GM19238 (cell line): ENCODE data around the gene CLEC18B.
"Not testable (repeated sequence)": the region's sequence is repeated elsewhere in the genome, so short reads cannot be mapped to it uniquely, and the experiment has no call there.

ENCODE experiments used
- DNase-seq: peaks from one replicate; pipeline ENCODE4 v3.0.0; 2011; ENCODE audit warnings: low spot score; ENCODE audit not compliant: insufficient read length

Gene CLEC18B

GRCh38 chr16:74446866-74447265 lies 25.6 kb upstream of the CLEC18B start:
- no peak for DNase-seq

GRCh38 chr16:74443624-74444346 lies 22.5 kb upstream of the CLEC18B start:
- not testable (repeated sequence) for DNase-seq

GRCh38 chr16:74439685-74440084 lies 18.4 kb upstream of the CLEC18B start:
- DNase-seq = no peak

GRCh38 chr16:74438492-74438979 lies 17.3 kb upstream of the CLEC18B start:
- no peak for DNase-seq

- DNase-seq = no peak
Observed at GRCh38 chr16:74431516-74431915, 10.2 kb upstream of the CLEC18B start.

- not testable (repeated sequence) for DNase-seq
Observed at GRCh38 chr16:74430036-74430712, 8.9 kb upstream of the CLEC18B start.

- DNase-seq = not testable (repeated sequence)
Observed at GRCh38 chr16:74428493-74428892, 7.2 kb upstream of the CLEC18B start.

- DNase-seq = not testable (repeated sequence)
Observed at GRCh38 chr16:74425751-74426150, 4.5 kb upstream of the CLEC18B start.

GRCh38 chr16:74423721-74424120 lies 2.4 kb upstream of the CLEC18B start:
- not testable (repeated sequence) for DNase-seq

GRCh38 chr16:74422086-74422485 lies 808 bp upstream of the CLEC18B start:
- not testable (repeated sequence) for DNase-seq

- DNase-seq = not testable (repeated sequence)
Observed at GRCh38 chr16:74421482-74421785, 156 bp upstream of the CLEC18B start.

GRCh38 chr16:74419811-74420210 lies 1.5 kb downstream of the CLEC18B start:
- not testable (repeated sequence) for DNase-seq

GRCh38 chr16:74417897-74418296 lies 3.4 kb downstream of the CLEC18B start:
- not testable (repeated sequence) for DNase-seq

GRCh38 chr16:74413920-74414319 lies 7.4 kb downstream of the CLEC18B start:
- DNase-seq = not testable (repeated sequence)

GRCh38 chr16:74413485-74413884 lies 7.8 kb downstream of the CLEC18B start:
- not testable (repeated sequence) for DNase-seq

GRCh38 chr16:74412775-74413390 lies 8.4 kb downstream of the CLEC18B start:
- not testable (repeated sequence) for DNase-seq

GRCh38 chr16:74412138-74412774 lies 9.0 kb downstream of the CLEC18B start:
- not testable (repeated sequence) for DNase-seq

- not testable (repeated sequence) for DNase-seq
Observed at GRCh38 chr16:74410981-74411380, 10.3 kb downstream of the CLEC18B start.

- DNase-seq = not testable (repeated sequence)
Observed at GRCh38 chr16:74410057-74410957, 11.0 kb downstream of the CLEC18B start.

GRCh38 chr16:74409185-74409981 lies 11.9 kb downstream of the CLEC18B start:
- DNase-seq = not testable (repeated sequence)
